NCI-H748 treated with DMSO at 0.1 percent for 48 hours (cell line): ENCODE measurements around the gene ATF4.

Experiments used
- DNase-seq: peaks from one replicate; lab custom pipeline; 2025; lab: John Stamatoyannopoulos, UW

ATF4 gene

DNA sequence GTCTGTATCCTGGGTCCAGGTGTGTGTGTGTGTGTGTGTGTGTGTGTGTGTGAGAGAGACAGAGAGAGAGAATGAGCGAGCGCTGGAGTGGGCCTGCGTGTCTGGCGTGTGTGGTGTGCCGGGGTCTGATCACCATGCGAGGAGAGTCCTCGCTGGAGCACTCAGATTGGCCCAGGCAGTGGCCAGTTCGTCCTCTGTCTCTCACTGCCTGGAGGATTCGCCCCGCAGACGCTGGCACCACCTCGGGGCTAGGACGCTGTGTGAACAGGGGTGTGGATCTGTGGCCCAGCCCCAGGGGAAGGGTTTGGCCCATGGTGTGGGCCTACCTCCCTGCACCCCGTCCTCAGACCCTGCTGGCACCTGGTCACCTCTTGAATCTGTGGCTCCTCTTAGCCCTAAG, 38.6 kb downstream of the ATF4 start:
- no peak for DNase-seq

DNA sequence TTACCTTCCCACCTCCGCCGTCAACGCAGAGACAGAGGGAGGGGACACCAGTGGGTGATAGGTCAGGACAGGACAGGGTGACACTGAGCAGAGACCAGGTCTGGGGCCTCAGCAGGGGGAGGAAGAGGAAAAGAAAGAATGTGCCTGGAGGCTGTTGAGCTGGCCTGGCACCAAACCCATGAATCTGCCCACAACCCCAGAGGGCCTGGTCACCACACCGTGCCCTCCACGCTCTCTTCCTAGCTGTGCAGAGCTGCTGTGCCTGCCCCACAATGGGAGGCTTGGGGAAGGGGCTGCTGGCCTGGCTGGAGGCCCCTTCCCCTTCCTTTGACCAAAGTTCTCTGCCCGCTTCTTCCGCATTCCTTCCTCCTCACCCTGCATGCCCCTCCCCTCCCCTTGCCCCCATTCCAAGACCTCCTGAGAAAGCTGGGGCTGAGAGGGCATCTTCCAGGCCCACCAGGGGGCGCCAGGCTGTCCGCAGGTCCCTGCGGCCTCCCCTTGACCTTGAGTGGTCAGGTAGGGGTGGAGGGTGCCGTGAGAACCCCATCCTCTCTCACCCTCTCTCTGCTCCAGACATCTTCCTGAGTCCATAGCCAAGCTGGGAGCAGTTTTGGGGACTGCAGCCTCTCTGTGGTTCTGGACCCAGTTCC, 39.2 kb downstream of the ATF4 start:
- no peak for DNase-seq

DNA sequence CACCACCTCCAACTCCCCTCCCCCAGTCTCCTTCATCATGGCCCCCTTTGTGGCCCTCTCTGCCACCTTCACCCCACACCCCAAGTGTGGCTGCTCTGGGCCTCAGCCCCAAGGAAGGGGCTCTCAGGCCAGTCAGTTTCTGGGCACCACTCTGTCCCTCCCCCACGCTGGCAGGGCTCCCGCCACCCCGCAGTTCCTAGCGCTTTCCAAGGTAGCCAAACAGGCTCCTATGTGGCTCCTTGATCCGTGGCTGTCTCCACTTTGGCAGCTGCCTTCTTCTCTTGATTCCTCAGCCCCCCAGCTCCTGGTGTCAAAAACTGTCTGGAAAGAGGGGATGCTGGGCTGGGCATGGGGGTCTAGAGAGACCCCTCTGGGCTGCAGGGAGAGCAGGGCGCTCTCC, 39.8 kb downstream of the ATF4 start:
- no peak for DNase-seq

DNA sequence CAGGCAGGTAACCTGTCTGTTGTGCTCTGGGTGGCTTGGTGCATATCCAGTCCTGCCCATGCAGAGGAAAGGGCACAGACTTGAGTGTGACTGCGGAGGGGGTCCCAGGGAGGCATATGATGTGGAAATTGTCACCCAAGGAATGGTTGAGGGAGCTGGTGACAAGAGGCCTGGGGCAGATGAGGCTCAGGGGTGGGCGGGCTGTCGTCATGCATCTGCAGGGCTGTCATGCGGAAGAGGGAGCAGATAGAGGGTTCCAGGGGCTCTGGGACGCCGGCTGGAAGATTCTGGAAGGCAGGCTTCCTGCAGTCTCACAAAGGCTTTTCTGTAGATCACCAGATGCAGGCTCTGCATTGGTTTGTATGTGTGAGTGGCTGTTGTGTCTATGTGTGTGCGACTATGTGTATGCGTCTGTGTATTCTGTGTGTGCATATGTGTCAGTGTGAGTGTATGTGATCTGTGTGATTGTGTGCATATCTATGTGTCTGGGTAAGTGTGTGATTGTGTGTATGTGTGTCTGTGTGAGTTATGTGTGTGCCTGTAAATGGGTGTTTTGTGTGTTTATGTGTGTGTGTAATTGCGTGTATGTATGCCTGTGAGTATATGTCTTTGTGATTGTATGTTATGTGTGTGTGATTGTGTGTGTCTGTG, 42.6 kb downstream of the ATF4 start:
- DNase-seq, result no peak

DNA sequence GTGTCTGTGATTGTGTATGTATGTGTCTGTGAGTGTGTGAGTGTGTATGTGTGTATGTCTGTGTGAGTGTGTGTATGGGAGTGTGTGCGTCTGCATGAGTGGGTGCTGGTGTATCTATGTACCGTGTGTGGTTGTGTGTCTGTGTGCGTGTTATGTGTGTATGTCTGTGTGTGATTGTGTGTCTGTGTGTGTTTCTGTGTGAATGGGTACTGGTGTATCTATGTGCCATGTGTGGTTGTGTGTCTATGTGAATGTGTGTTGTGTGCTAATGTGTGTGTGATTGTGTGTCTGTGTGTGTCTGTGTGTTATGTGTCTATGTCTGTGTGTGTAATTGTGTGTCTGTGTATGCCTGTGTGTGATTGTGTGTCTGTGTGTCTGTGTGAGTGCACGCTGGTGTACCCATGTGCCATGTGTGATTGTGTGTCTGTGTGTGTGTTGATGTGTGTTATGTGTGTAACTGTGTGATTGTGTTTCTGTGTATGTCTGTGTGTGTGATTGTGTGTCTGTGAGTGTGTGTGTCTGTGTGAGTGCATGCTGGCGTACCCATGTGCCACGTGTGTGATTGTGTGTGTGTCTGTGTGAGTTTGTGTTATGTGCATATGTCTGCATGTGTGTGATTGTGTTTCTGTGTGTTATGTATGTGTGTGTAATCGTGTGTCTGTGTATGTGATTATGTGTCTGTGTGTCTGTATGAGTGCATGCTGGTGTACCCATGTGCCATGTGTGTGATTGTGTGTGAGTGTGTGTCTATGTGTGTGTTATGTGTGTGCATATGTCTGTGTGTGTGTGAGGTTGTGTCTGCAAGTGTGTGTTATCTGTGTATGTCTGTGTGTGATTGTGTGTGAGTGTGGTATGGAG, 43.4 kb downstream of the ATF4 start:
- no peak for DNase-seq

DNA sequence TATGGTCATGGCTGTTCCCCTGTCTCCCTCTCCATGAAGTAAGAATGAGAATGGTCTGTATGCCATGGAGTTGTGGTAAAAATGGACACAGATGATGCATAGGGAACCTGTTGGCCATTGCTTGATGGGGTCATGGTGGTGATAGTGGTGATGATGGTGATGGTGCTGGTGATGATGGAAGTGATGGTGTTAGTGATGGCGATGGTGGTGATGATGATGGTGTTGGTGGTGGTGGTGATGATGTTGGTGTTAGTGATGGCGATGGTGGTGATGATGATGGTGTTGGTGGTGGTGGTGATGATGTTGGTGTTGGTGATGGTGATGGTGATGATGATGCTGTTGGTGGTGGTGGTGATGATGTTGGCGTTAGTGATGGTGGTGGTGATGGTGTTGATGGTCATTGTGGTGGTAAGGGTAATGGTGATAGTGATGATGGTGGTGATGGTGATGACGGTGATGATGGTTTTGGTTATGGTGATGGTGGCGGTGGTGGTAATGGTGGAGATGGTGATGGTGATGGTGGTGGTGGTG, 45.1 kb downstream of the ATF4 start:
- no peak for DNase-seq

DNA sequence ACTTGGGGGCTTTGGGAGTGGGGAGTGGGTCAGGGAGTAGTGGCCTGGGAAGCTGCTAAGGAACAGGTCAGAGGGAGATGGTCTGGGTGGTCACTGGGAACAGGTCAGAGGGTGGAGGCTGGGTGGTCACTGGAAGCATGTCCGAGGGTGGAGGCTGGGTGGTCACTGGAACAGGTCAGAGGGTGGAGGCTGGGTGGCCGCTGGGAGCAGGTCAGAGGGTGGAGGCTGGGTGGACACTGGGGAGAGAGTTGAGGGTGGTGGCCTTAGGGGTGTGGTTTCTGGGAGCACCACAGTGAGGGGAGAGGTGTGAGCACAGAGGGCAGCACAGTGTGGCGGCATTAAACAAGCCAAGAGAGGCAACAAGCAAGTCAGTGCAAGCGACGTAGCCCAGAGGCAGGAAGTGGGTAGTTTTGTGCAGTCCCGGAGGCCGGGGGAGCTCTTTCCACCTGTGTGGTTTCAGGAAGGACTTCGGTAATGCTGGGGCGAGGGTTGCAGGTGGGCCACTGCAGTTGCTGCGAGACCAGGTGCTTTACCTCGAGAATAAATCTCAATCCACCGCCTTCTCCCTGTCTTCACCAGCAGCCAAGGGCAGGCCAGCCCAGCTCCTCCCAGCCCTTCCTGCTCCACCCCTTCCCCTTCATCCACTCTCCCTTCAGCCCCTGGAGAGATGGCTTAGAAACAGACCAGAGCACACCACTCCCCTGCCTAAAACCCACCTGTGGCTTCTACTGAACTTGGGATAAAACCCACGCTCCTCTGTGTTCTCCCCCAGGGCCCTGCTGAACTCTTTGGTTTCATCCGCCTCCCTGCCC, 47.0 kb downstream of the ATF4 start:
- no peak for DNase-seq

DNA sequence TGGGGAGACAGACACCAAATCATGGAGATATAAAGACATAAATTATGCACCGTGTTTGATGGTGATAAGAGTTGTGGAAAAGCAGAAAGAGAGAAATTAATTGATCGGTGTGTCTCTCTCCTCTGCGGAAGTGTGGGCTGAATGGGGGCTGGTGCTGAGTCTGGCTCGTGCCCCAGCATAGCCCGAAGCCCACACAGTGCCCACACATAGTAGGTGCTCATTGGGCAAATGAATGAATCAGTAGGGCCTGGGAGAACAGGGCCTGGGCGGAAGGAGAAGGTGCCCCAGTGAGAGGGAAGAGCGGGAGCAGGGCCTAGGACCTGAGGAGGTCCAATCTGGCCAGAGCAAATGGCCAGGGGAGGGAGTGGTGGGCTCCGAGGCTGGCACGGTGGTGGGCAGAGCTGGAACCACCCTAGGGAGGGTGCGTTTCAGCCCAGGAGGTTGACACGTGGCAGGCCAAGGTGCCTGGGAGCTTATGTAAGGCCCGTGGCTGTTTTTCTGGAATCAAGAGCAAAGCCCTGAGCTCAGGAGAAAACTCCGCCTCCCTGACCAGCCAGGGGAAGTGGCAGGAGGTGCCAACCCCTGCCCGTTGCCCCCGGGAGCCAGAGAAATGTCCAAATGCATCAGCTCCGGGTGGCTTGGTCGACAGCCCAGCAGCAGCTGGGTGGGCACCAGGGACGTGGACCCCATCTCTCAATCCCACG, 48.1 kb downstream of the ATF4 start:
- no peak for DNase-seq

DNA sequence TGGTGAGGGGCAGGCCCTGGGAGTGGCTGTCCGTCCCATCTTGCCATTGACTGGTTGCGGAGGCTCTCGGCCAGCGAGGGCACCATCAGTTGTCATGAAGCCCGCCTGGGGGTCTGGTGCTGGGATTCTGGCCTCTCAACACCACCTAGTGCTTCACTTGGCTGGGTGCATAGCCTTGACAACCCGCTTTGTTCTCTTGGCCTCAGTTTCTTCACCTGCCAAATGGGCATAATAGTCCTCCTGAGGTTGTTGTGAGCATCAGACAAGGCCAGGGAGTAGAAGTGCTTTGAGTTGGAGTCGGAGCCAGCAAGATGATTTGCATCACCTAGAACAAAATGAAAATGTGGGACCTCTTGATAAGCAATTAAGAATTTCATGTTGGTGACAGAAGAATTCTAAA, 48.7 kb downstream of the ATF4 start:
- DNase-seq, result no peak

DNA sequence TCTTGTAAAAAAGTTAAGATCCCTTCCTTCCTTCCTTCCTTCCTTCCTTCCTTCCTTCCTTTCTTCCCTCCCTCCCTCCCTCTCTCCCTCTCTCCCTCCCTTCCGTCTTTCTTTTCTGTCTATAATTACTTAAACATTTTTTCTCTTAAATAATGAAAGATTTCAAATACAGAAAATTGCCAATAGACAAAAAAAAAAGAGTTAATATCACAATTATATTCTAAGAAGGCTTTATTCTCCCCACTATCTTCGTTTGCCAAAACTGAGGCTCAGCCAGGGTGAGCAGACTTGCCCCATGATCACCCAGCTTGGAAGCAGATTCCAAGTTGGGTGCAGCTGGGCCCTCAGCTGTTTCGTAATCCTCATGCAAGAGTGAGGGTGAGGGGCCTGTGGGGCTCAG, 49.9 kb downstream of the ATF4 start:
- no peak for DNase-seq

DNA sequence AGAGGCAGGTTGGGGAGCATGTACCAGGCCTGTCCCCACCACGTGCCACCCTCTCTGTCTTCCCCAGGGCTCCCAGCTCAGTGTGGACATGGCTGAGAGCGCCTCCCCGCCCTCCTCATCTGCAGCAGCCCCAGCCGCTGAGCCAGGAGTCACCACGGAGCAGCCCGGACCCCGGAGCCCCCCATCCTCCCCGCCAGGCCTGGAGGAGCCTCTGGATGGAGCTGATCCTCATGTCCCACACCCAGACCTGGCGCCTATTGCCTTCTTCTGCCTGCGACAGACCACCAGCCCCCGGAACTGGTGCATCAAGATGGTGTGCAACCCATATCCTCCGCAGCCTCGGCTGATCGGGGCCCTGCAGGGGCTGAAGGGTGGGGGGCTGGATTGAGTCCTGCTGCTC, 50.3 kb downstream of the ATF4 start, which contains the start of gene CACNA1I:
TSS of gene CACNA1I (plus strand) at position 89 of the 400 bp plus-strand sequence. CDS start at position 89, 0 bp downstream.
- DNase-seq, result no peak

DNA sequence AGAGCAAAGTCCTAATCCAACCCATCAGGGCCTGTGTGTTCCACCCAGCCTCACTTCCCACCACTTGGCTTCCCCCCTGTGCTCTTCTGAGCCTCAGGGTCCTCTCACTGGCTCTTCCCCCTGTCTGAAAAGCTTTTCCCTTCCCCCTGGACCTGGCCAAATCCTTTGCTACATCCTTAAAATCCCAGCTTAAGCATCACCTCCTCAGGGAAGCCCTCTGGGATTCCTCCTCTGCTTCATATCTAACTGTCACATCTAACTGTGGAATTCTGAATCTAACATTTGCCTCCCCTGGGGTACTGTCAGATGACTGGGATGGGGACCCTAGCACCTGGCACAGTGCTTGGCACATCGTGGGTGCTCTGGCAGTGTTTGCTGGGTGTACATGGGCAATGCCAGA, 51.2 kb downstream of the ATF4 start:
- DNase-seq, result no peak
